Retinal pigment epithelial cell (primary cell): ENCODE measurements around the gene FMN1.
A peak's percentile ranks its signal among the peaks of the same experiment; 100 is the strongest.

ENCODE experiments used
- DNase-seq: peaks from one replicate; pipeline ENCODE4 v3.0.0-alpha.2; 2010; ENCODE audit warnings: low read depth
- H3K4me3 ChIP-seq: 2 replicates; pipeline ENCODE4 v1.5.1; 2011; ENCODE audit warnings: mild to moderate bottlenecking, low read length, control low read depth, moderate library complexity
- CTCF ChIP-seq: conservative IDR thresholded peaks from 2 replicates; pipeline ENCODE4 v1.5.1; 2011; ENCODE audit warnings: low read depth, low read length, control low read depth, inconsistent platforms

Gene FMN1

GRCh38 chr15:32871883-32872282 is 322.6 kb downstream of the FMN1 start:
- DNase-seq: no peak
- no peak overlapping the region for H3K4me3 ChIP-seq
- TF ChIP-seq CTCF: no peak

DNA sequence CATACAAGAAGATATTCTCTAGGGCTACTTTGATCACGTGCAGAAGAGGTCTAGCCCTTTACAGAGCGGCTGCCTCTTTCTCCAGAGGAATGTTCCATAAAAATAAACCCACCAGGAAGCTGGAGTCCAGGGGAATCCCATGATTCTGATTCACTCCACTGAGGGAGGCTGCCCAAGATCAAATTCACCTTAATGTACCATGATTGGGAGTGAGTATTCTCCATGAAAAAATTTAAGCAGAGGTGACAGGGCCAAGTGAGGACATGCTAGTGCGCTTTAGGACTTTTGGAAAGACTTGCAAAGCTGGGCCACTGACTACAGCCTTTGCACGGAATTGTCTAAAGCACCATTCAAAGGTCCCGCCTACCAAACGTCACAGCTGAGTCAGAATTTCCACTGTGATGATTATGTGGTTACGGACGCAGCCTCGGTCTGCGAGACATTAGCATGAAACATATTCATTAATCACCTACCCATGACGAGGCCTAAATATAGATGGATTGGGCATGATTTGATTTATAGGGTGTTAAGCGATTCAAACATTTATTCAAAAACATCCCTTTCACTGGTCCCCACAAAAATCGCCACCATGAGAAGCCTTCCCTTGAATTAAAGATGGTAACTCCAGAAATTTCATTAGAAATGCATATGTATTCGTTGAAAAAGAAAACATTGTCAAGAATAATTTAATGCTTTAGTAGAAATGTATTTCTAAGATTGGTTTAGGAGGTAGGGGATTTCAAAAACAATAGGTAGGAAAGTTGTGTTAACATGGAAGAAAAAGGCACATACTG is 324.1 kb downstream of the FMN1 start:
- H3K4me3 ChIP-seq: no peak overlapping the region
- peak; percentile 95 for DNase-seq
- no peak for TF ChIP-seq CTCF

- DNase-seq: no peak
- H3K4me3 ChIP-seq: no peak overlapping the region
- TF ChIP-seq CTCF: no peak
These were observed 324.7 kb downstream of the FMN1 start for GRCh38 chr15:32869776-32870175.

DNA sequence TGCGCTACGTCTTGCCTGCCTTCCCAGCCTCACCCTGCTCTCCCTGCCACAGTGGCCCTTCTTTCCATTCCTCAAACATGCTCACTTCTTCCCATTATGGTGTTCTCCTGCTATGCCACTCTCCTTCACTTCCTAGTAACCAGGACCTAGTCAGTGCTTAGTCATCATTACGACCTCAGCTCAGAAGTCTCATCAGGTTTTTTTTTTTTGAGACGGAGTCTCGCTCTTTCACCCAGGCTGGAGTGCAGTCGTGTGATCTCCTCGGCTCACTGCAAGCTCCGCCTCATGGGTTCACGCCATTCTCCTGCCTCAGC is 327.2 kb downstream of the FMN1 start:
- no peak overlapping the region for H3K4me3 ChIP-seq
- peak; percentile 68 for DNase-seq
- TF ChIP-seq CTCF: no peak

DNA sequence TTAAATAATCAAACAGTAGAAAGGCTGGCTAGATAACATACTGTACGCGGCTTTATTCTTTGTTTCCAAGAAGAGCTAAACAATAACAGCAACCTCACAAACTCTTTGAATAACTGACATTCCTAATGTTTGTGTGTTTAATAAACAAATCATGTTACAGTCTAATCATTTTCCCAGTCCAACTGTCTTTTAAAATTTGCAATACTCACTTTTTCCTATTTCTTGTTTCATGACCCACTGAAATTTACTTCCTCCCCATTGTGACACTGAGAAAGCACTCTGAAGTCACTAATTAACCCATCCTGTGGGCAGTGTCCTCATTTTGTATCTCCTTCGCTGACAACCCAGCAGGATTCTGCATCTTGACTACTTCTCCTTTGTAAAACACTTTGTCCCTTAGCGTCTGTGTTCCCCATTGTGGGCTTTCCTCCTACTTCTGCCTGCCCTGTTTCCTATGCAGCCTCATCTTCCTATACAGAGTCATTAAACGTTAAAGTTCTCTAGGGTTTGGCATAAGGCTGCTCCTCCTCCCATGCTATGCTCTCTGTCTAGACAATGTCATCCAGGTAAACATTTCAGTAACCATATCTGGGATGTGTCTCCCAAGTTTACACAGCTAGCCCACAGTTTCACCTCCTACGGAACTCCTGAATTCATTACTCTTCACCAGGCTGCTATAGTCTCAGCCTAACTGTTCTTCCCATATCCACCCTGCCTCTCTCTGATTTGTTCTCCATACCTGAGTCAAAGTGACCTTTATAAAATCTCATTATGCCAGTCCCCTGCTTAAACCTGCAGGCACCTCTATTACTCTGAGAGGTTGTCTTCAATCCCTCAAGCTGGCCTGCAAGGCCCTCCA is 327.8 kb downstream of the FMN1 start:
- TF ChIP-seq CTCF: no peak
- no peak for DNase-seq
- H3K4me3 ChIP-seq: no peak overlapping the region

DNA sequence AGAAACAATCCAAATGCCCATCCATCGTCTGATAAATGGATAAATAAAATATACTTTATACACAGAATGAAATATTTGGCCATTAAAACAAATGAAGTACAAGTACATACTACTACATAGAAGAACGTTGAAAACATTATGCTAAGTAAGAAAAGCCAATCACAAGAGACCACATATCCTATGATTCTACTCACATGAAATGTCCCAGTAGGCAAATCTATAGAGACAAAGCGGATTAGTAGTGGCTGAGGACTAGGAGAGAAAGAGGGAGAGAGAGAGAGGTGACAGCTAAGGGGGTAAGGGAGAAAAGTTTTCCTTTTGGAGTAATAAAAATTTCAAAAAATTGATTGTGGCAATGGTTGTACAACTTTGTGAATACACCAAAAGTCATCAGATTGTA is 329.7 kb downstream of the FMN1 start:
- no peak overlapping the region for H3K4me3 ChIP-seq
- peak; percentile 61 for DNase-seq
- TF ChIP-seq CTCF: no peak

- no peak for DNase-seq
- no peak overlapping the region for H3K4me3 ChIP-seq
- TF ChIP-seq CTCF: no peak
These were observed 330.5 kb downstream of the FMN1 start for GRCh38 chr15:32864051-32864450.
